Thoracic aorta (tissue), 2 donors: ENCODE data around the gene NTRK2. TPM values are rescaled to one million over a fixed set of nuclear protein-coding genes. Genes with fewer than 3 reads are reported as not detected.

Experiments
- ATAC-seq: fragments of 150-250 bp; one replicate; pipeline ENCODE4 v1.8.0; 2017; ENCODE audit warnings: low read depth; ENCODE audit not compliant: insufficient number of reproducible peaks, low FRiP score
- DNase-seq: peaks from one replicate; pipeline ENCODE4 v3.0.0-alpha.2; 2020; ENCODE audit warnings: low spot score
- H3K27ac ChIP-seq, 2 donors: fragments of 200-600 bp; sonication (generic); 1 replicate in 1 of 2; 2 replicates in 1 of 2; pipeline ENCODE4 v1.5.1; 2016; ENCODE audit warnings: mild to moderate bottlenecking in 2 of 2, moderate library complexity in 2 of 2
- H3K27me3 ChIP-seq: fragments of 200-600 bp; sonication (generic); replicated peaks from 2 replicates; pipeline ENCODE4 v1.6.0; 2016; ENCODE audit warnings: mild to moderate bottlenecking; ENCODE audit not compliant: insufficient read depth
- H3K36me3 ChIP-seq: fragments of 200-600 bp; sonication (generic); one replicate; pipeline ENCODE4 v1.5.1; 2016
- H3K4me1 ChIP-seq, 2 donors: fragments of 200-600 bp; sonication (generic); 1 replicate in 1 of 2; 2 replicates in 1 of 2; pipeline versions ENCODE4 v1.5.1 to v1.6.0; 2016; ENCODE audit warnings: low read depth in 2 of 2, mild to moderate bottlenecking in 1 of 2; ENCODE audit not compliant: control insufficient read depth in 1 of 2
- H3K4me3 ChIP-seq: fragments of 200-600 bp; sonication (generic); 2 replicates; pipeline ENCODE4 v1.5.1; 2016; ENCODE audit warnings: mild to moderate bottlenecking
- H3K9me3 ChIP-seq: fragments of 200-600 bp; sonication (generic); 2 replicates; pipeline ENCODE4 v1.5.1; 2016
- total RNA-seq, 2 donors: library from RNA; depleted of rRNA; stranded (reverse); fragments of >200 nt; gene quantifications; one replicate each; pipeline versions ENCODE4 v1.1.0 to v1.2.3, GENCODE V29; 2016
- TF ChIP-seq, protein P1 (sequence below): fragments of 200-600 bp; sonication (generic); IDR thresholded peaks from one replicate; pipeline ENCODE4 v1.5.1; 2019; ENCODE audit warnings: antibody characterized with exemption

Gene NTRK2
- total RNA-seq, 2 donors from 2014 or later, result 12.6 to 27.9 TPM

DNA sequence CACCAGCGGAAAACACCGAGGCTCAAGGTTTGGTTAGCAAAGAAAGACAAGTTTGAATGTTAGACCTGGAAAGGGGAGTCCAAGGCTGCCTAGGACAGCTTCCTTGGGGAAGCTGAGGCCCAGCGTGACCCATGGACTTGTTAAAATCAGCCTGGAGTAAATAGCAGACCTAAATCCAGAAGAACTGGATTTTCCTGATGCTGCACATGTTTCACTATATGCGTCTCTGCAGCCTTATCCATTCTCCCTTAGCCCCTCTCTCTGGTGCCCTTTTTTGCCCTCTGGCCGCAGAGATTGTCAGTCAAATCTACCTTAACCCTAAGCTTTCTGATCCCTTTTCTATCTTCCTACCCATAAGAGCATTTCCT is 119.9 kb downstream of the NTRK2 start:
- ATAC-seq (no peak), DNase-seq (no peak)
- H3K9me3 ChIP-seq, result no peaks in the 10 kb centered on the region
- H3K27ac ChIP-seq, result no peak overlapping the region
- H3K27me3 ChIP-seq, result no peaks in the 10 kb centered on the region
- H3K4me1 ChIP-seq, result no peaks in the 10 kb centered on the region
- TF ChIP-seq, protein P1, sequence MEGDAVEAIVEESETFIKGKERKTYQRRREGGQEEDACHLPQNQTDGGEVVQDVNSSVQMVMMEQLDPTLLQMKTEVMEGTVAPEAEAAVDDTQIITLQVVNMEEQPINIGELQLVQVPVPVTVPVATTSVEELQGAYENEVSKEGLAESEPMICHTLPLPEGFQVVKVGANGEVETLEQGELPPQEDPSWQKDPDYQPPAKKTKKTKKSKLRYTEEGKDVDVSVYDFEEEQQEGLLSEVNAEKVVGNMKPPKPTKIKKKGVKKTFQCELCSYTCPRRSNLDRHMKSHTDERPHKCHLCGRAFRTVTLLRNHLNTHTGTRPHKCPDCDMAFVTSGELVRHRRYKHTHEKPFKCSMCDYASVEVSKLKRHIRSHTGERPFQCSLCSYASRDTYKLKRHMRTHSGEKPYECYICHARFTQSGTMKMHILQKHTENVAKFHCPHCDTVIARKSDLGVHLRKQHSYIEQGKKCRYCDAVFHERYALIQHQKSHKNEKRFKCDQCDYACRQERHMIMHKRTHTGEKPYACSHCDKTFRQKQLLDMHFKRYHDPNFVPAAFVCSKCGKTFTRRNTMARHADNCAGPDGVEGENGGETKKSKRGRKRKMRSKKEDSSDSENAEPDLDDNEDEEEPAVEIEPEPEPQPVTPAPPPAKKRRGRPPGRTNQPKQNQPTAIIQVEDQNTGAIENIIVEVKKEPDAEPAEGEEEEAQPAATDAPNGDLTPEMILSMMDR, result no peak
- H3K4me3 ChIP-seq, result no peak overlapping the region
- no peaks in the 10 kb centered on the region for H3K36me3 ChIP-seq

- Histone ChIP-seq H3K36me3 (no peaks in the 10 kb centered on the region), H3K27ac (no peak overlapping the region), H3K27me3 (no peaks in the 10 kb centered on the region), H3K4me1 (no peaks in the 10 kb centered on the region), H3K9me3 (no peaks in the 10 kb centered on the region), H3K4me3 (no peak overlapping the region)
- TF ChIP-seq, protein P1, result no peak
- DNase-seq (no peak), ATAC-seq (no peak)
These were observed 122.1 kb downstream of the NTRK2 start for GRCh38 chr9:84791643-84792042.

DNA sequence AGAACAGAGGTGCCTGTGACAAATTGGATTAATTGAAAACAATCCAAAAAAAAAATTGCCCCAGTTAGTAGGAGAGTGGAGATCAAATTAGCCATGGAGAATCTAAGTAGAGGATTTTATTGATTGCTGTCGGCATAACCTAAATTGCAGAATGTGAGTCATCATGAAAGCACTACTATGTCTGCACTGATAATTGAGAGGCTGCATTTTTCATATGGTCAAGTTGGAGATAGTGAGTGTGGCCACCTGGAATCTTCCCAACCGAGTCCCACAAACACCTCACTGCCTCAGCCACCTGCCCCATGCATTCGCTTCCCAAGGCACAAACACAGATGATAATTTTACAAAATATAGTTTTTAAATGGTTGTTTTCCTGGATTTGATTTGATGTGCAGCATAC is 123.7 kb downstream of the NTRK2 start:
- H3K36me3 ChIP-seq, result no peaks in the 10 kb centered on the region
- H3K4me3 ChIP-seq, result no peak overlapping the region
- H3K9me3 ChIP-seq, result no peaks in the 10 kb centered on the region
- DNase-seq, result no peak
- TF ChIP-seq, protein P1, result no peak
- no peak for ATAC-seq
- no peaks in the 10 kb centered on the region for H3K4me1 ChIP-seq
- H3K27me3 ChIP-seq, result no peaks in the 10 kb centered on the region
- H3K27ac ChIP-seq, result no peak overlapping the region

DNA sequence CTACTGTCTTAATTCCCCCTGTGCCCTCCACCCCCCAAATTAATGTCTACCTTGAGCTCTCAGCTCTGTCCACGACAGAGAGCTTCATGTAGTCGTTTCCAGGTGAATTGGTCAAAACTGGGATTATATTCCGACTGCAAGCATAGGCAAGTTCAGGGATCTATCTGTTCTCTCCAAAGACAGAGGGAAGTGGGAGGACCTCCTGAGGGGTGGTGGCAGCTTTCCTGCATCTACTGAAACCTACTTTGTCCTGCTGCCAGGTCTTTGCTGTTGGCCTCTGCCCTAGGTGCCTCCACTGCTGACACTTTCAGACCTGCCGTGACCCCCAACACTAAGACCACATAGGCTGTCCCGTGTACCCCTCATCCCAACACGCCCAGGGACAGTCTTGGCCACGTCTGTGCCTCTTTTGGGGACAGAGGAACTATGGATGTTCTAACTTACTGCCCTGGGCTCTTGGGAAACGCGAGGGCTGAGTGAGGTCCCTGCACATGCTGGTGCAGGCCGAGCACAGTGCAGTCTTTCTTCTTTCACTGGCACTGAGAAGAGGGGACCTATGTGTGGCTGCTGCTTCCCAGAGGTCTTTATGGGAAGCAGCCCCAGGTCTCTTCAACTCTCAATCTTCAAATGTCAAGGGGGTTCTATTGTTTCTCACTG is 125.6 kb downstream of the NTRK2 start:
- no peaks in the 10 kb centered on the region for H3K9me3 ChIP-seq
- no peak overlapping the region for H3K27ac ChIP-seq
- no peaks in the 10 kb centered on the region for H3K27me3 ChIP-seq
- DNase-seq (no peak), ATAC-seq (no peak)
- H3K36me3 ChIP-seq, result no peaks in the 10 kb centered on the region
- TF ChIP-seq, protein P1, result no peak
- no peak overlapping the region for H3K4me3 ChIP-seq
- H3K4me1 ChIP-seq, result no peaks in the 10 kb centered on the region

DNA sequence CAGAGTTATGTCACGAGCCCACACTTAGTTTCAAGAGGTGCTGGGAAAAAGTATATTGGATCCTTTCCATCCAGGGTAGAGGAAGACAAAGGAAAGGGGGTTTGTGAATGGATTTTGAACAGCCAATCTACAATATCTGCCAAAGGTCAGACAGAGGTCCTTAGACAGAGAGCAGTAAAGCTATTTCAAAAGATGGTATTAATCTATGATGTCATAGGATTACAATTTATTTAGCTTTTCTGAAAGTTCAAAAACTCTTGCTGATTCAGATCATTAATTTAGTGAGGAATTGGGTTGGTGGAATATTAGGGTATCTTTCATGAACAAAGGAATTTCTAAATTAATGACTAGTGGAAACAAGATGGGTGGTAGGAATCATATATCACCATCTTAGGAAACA is 126.9 kb downstream of the NTRK2 start:
- Histone ChIP-seq H3K36me3 (no peaks in the 10 kb centered on the region), H3K4me3 (no peak overlapping the region), H3K4me1 (no peaks in the 10 kb centered on the region), H3K27ac (no peak overlapping the region), H3K9me3 (no peaks in the 10 kb centered on the region), H3K27me3 (no peaks in the 10 kb centered on the region)
- ATAC-seq (no peak), DNase-seq (no peak)
- TF ChIP-seq, protein P1, result no peak
